ENCODE results near the gene RAB44.

RAB44 gene

GRCh38 chr6:36674942-36675341 is 22.7 kb upstream of the RAB44 start:
- Histone ChIP-seq H3K27ac (ENCODE audit: low read length) (no peak overlapping the region), H3K9ac (ENCODE audit: low read length) (no peak overlapping the region), H3K27me3 (ENCODE audit: low read depth, low read length) (no peaks in the 10 kb centered on the region), H3K9me3 (ENCODE audit: insufficient read depth, low read length) (no peaks in the 10 kb centered on the region), H3K4me3 (ENCODE audit: low read length) (no peak overlapping the region), H2AFZ (ENCODE audit: low read depth, low read length) (no peak overlapping the region), H4K20me1 (ENCODE audit: insufficient read depth, low read length) (peaks cover 9% of the 10 kb centered on the region; the same call in 1 of the 2 replicates), H3K79me2 (ENCODE audit: low read length) (peaks cover 14% of the 10 kb centered on the region), H3K4me2 (ENCODE audit: low read length) (no peak overlapping the region), H3K4me1 (ENCODE audit: low read length) (peaks cover 30% of the 10 kb centered on the region), H3K36me3 (replicated peaks; ENCODE audit: low read depth, low read length) (peaks cover 11% of the 10 kb centered on the region)
- no peak for TF ChIP-seq CTCF (IDR thresholded peaks at IDR 0.05; ENCODE audit: low read depth, low read length)
- TF ChIP-seq EZH2phosphoT487 (IDR thresholded peaks at IDR 0.05; ENCODE audit: low read depth): no peak

- Histone ChIP-seq H3K4me3 (ENCODE audit: low read length) (no peak overlapping the region; the same call in 1 of the 2 replicates), H3K9ac (ENCODE audit: low read length) (peak overlapping the region; percentile 99; the same call in 1 of the 2 replicates), H3K4me1 (ENCODE audit: low read length) (peaks cover 35% of the 10 kb centered on the region), H3K9me3 (ENCODE audit: insufficient read depth, low read length) (no peaks in the 10 kb centered on the region), H3K79me2 (ENCODE audit: low read length) (peaks cover 29% of the 10 kb centered on the region), H3K27me3 (ENCODE audit: low read depth, low read length) (no peaks in the 10 kb centered on the region), H2AFZ (ENCODE audit: low read depth, low read length) (peak overlapping the region; percentile 37; the same call in 1 of the 2 replicates), H4K20me1 (ENCODE audit: insufficient read depth, low read length) (peaks cover 9% of the 10 kb centered on the region; the same call in 1 of the 2 replicates), H3K4me2 (ENCODE audit: low read length) (peak overlapping the region; percentile 97), H3K36me3 (replicated peaks; ENCODE audit: low read depth, low read length) (peaks cover 15% of the 10 kb centered on the region), H3K27ac (ENCODE audit: low read length) (peak overlapping the region; percentile 43)
- no peak for TF ChIP-seq EZH2phosphoT487 (IDR thresholded peaks at IDR 0.05; ENCODE audit: low read depth)
- no peak for TF ChIP-seq CTCF (IDR thresholded peaks at IDR 0.05; ENCODE audit: low read depth, low read length)
Observed at GRCh38 chr6:36676141-36677058, 21.2 kb upstream of the RAB44 start.

GRCh38 chr6:36677059-36677749 is 20.4 kb upstream of the RAB44 start:
- Histone ChIP-seq H4K20me1 (ENCODE audit: insufficient read depth, low read length) (peaks cover 9% of the 10 kb centered on the region; the same call in 1 of the 2 replicates), H3K27me3 (ENCODE audit: low read depth, low read length) (no peaks in the 10 kb centered on the region), H3K79me2 (ENCODE audit: low read length) (peaks cover 37% of the 10 kb centered on the region), H3K27ac (ENCODE audit: low read length) (peak overlapping the region; percentile 43), H3K9ac (ENCODE audit: low read length) (peak overlapping the region; percentile 99), H3K9me3 (ENCODE audit: insufficient read depth, low read length) (no peaks in the 10 kb centered on the region), H3K4me3 (ENCODE audit: low read length) (peak overlapping the region; percentile 96; the same call in 1 of the 2 replicates), H3K36me3 (replicated peaks; ENCODE audit: low read depth, low read length) (peaks cover 15% of the 10 kb centered on the region), H3K4me1 (ENCODE audit: low read length) (peaks cover 42% of the 10 kb centered on the region), H2AFZ (ENCODE audit: low read depth, low read length) (no peak overlapping the region; the same call in 1 of the 2 replicates), H3K4me2 (ENCODE audit: low read length) (peak overlapping the region; percentile 97)
- TF ChIP-seq EZH2phosphoT487 (IDR thresholded peaks at IDR 0.05; ENCODE audit: low read depth): no peak
- no peak for TF ChIP-seq CTCF (IDR thresholded peaks at IDR 0.05; ENCODE audit: low read depth, low read length)

Measured in OCI-LY3 (cell line).